ENCODE measurements around the gene TFCP2. TPM values are rescaled to one million over a fixed set of nuclear protein-coding genes. Genes with fewer than 3 reads are reported as not detected.

TFCP2 gene
- total RNA-seq, 2 experiments from 2014 or later: 9.4 to 11.7 TPM

GRCh38 chr12:51071663-51072062, 101.3 kb downstream of the TFCP2 start:
- TF ChIP-seq, protein P1, sequence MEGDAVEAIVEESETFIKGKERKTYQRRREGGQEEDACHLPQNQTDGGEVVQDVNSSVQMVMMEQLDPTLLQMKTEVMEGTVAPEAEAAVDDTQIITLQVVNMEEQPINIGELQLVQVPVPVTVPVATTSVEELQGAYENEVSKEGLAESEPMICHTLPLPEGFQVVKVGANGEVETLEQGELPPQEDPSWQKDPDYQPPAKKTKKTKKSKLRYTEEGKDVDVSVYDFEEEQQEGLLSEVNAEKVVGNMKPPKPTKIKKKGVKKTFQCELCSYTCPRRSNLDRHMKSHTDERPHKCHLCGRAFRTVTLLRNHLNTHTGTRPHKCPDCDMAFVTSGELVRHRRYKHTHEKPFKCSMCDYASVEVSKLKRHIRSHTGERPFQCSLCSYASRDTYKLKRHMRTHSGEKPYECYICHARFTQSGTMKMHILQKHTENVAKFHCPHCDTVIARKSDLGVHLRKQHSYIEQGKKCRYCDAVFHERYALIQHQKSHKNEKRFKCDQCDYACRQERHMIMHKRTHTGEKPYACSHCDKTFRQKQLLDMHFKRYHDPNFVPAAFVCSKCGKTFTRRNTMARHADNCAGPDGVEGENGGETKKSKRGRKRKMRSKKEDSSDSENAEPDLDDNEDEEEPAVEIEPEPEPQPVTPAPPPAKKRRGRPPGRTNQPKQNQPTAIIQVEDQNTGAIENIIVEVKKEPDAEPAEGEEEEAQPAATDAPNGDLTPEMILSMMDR (IDR thresholded peaks at IDR 0.05): no peak
- Mint-ChIP-seq H3K4me1 (ENCODE audit: low read depth) (peaks cover 9% of the 10 kb centered on the region), H3K36me3 (ENCODE audit: low read depth) (peaks cover 80% of the 10 kb centered on the region), H3K4me3 (no peak overlapping the region), H3K27me3 (no peaks in the 10 kb centered on the region), H3K27ac (no peak overlapping the region), H3K9me3 (no peaks in the 10 kb centered on the region)
- ChIA-PET CTCF (no interaction called here), POLR2A (no interaction called here)
- Histone ChIP-seq H3K27me3 (ENCODE audit: control insufficient read depth in 1 of 2, insufficient read depth in 2 of 2, low read length in 2 of 2) (no peaks in the 10 kb centered on the region), H3K36me3 (ENCODE audit: insufficient read depth, low read length) (peaks cover 58% of the 10 kb centered on the region), H3K4me3 (ENCODE audit: low read length) (no peak overlapping the region), H3K27ac (ENCODE audit: low read depth in 1 of 2, low read length in 2 of 2) (no peak overlapping the region), H3K4me1 (ENCODE audit: insufficient read depth, low read length) (peaks cover 10% of the 10 kb centered on the region), H3K9me3 (ENCODE audit: control insufficient read depth in 1 of 2, insufficient read depth in 1 of 2, low read length in 2 of 2) (no peaks in the 10 kb centered on the region)
- DNase-seq: no peak
- intact Hi-C loops (cut with DNase I, micrococcal nuclease): no loop called here
- ATAC-seq (ENCODE audit: poor library complexity): no peak

GRCh38 chr12:51070004-51070403, 102.9 kb downstream of the TFCP2 start:
- Histone ChIP-seq H3K4me3 (ENCODE audit: low read length) (no peak overlapping the region), H3K27me3 (ENCODE audit: control insufficient read depth in 1 of 2, insufficient read depth in 2 of 2, low read length in 2 of 2) (no peaks in the 10 kb centered on the region), H3K36me3 (ENCODE audit: insufficient read depth, low read length) (peaks cover 69% of the 10 kb centered on the region), H3K4me1 (ENCODE audit: insufficient read depth, low read length) (no peaks in the 10 kb centered on the region), H3K9me3 (ENCODE audit: control insufficient read depth in 1 of 2, insufficient read depth in 1 of 2, low read length in 2 of 2) (no peaks in the 10 kb centered on the region), H3K27ac (ENCODE audit: low read depth in 1 of 2, low read length in 2 of 2) (no peak overlapping the region)
- TF ChIP-seq, protein P1 (IDR thresholded peaks at IDR 0.05): no peak
- POLR2A ChIA-PET: no interaction called here
- intact Hi-C loops (cut with DNase I, micrococcal nuclease): no loop called here
- H3K4me3 Mint-ChIP-seq: no peak overlapping the region
- H3K4me1 Mint-ChIP-seq (ENCODE audit: low read depth): no peaks in the 10 kb centered on the region
- ATAC-seq (ENCODE audit: poor library complexity) (no peak), DNase-seq (no peak)
- CTCF ChIA-PET: no interaction called here
- no peaks in the 10 kb centered on the region for H3K27me3 Mint-ChIP-seq
- H3K36me3 Mint-ChIP-seq (ENCODE audit: low read depth): peaks cover 83% of the 10 kb centered on the region
- no peak overlapping the region for H3K27ac Mint-ChIP-seq
- no peaks in the 10 kb centered on the region for H3K9me3 Mint-ChIP-seq

DNA sequence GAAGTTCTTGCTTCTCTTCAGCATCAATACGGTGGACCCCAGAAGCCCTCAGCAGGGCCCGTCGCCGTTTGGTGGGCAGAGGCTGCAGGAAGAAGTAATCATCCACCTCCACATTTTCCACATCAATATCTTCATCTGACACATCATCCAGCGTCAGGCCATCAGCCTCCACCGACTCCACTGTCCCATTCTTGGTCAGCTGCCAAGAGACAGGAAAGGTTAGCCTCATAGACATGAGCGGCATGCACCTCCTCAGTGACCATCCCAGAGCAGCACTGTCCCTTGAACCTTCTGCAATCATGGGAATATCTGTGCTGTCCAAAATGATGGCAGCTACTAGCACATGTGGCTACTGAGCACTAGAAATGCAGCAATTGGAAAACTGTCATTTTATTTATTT, 105.2 kb downstream of the TFCP2 start:
- Mint-ChIP-seq H3K4me3 (no peak overlapping the region), H3K4me1 (ENCODE audit: low read depth) (no peaks in the 10 kb centered on the region), H3K27ac (no peak overlapping the region), H3K27me3 (no peaks in the 10 kb centered on the region), H3K36me3 (ENCODE audit: low read depth) (peaks cover 89% of the 10 kb centered on the region), H3K9me3 (no peaks in the 10 kb centered on the region)
- intact Hi-C loops (cut with DNase I, micrococcal nuclease): no loop called here
- H3K27ac ChIP-seq (ENCODE audit: low read depth in 1 of 2, low read length in 2 of 2): no peak overlapping the region
- H3K4me3 ChIP-seq (ENCODE audit: low read length): no peak overlapping the region
- peaks cover 82% of the 10 kb centered on the region for H3K36me3 ChIP-seq (ENCODE audit: insufficient read depth, low read length)
- DNase-seq (no peak), ATAC-seq (ENCODE audit: poor library complexity) (no peak)
- no peaks in the 10 kb centered on the region for H3K4me1 ChIP-seq (ENCODE audit: insufficient read depth, low read length)
- TF ChIP-seq, protein P1 (IDR thresholded peaks at IDR 0.05): no peak
- H3K9me3 ChIP-seq (ENCODE audit: control insufficient read depth in 1 of 2, insufficient read depth in 1 of 2, low read length in 2 of 2): no peaks in the 10 kb centered on the region
- ChIA-PET POLR2A (no interaction called here), CTCF (no interaction called here)
- H3K27me3 ChIP-seq (ENCODE audit: control insufficient read depth in 1 of 2, insufficient read depth in 2 of 2, low read length in 2 of 2): no peaks in the 10 kb centered on the region
